ENCODE measurements around the gene ALOX5.

DNA sequence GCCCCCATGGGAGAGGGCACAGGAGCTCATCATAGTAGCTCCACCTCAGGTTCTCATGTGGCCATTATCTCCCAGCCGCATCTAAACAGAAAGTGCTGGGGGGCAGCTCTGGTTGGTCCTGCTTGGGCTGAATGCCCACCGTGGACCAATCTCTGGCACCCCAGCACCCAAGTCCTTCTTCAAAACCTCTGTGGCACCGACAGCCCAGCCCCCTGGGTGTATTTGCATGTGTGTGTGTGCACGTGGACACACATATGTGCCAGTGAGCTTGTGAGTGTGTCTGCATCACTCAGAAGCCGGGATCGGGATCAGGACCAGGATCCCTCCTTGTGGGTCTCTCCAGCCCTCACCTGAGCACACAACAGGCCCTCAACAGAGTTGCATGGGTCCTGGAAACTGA, 68.2 kb downstream of the ALOX5 start:
- TF ChIP-seq TAF1 (IDR thresholded peaks at IDR 0.05; ENCODE audit: borderline replicate concordance, insufficient read depth, low read length) = no peak
- TF ChIP-seq, protein P1, sequence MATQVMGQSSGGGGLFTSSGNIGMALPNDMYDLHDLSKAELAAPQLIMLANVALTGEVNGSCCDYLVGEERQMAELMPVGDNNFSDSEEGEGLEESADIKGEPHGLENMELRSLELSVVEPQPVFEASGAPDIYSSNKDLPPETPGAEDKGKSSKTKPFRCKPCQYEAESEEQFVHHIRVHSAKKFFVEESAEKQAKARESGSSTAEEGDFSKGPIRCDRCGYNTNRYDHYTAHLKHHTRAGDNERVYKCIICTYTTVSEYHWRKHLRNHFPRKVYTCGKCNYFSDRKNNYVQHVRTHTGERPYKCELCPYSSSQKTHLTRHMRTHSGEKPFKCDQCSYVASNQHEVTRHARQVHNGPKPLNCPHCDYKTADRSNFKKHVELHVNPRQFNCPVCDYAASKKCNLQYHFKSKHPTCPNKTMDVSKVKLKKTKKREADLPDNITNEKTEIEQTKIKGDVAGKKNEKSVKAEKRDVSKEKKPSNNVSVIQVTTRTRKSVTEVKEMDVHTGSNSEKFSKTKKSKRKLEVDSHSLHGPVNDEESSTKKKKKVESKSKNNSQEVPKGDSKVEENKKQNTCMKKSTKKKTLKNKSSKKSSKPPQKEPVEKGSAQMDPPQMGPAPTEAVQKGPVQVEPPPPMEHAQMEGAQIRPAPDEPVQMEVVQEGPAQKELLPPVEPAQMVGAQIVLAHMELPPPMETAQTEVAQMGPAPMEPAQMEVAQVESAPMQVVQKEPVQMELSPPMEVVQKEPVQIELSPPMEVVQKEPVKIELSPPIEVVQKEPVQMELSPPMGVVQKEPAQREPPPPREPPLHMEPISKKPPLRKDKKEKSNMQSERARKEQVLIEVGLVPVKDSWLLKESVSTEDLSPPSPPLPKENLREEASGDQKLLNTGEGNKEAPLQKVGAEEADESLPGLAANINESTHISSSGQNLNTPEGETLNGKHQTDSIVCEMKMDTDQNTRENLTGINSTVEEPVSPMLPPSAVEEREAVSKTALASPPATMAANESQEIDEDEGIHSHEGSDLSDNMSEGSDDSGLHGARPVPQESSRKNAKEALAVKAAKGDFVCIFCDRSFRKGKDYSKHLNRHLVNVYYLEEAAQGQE (IDR thresholded peaks at IDR 0.05; ENCODE audit: insufficient read depth in 1 of 2, low read depth in 2 of 2, low read length in 2 of 2) = no peak
